ENCODE measurements around the gene INO80B.
"Not testable (repeated sequence)": the region's sequence is repeated elsewhere in the genome, so short reads cannot be mapped to it uniquely, and the experiment has no call there.

INO80B gene

GRCh38 chr2:74426181-74426758 lies 28.6 kb upstream of the INO80B start:
- no peak for DNase-seq

DNA sequence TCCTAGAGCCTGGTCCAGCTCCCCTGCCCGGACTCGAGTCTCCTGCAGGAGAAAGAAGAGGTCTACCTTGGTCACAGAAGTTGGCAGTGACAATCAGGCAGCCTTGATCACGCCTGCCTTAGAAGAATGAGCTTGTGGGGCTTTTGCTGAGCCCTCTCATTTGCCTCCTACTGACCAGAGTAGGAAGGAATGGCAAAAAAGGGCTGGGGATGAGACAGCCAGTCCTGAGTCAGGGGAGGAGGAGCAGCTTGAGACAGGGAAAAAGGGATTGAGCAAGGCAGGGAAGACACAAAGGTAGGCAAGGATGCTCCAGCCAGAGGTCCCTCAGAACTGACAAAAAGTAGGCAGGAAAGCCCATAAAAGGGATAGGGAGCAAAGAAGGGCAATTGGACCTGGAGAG lies 27.3 kb upstream of the INO80B start:
- no peak for DNase-seq

GRCh38 chr2:74428675-74429074 lies 26.2 kb upstream of the INO80B start:
- DNase-seq: no peak

- no peak for DNase-seq
Observed at GRCh38 chr2:74429487-74430451, 25.1 kb upstream of the INO80B start.

GRCh38 chr2:74430502-74430901 lies 24.4 kb upstream of the INO80B start:
- DNase-seq: no peak

GRCh38 chr2:74436111-74436805 lies 18.6 kb upstream of the INO80B start:
- DNase-seq: no peak

DNA sequence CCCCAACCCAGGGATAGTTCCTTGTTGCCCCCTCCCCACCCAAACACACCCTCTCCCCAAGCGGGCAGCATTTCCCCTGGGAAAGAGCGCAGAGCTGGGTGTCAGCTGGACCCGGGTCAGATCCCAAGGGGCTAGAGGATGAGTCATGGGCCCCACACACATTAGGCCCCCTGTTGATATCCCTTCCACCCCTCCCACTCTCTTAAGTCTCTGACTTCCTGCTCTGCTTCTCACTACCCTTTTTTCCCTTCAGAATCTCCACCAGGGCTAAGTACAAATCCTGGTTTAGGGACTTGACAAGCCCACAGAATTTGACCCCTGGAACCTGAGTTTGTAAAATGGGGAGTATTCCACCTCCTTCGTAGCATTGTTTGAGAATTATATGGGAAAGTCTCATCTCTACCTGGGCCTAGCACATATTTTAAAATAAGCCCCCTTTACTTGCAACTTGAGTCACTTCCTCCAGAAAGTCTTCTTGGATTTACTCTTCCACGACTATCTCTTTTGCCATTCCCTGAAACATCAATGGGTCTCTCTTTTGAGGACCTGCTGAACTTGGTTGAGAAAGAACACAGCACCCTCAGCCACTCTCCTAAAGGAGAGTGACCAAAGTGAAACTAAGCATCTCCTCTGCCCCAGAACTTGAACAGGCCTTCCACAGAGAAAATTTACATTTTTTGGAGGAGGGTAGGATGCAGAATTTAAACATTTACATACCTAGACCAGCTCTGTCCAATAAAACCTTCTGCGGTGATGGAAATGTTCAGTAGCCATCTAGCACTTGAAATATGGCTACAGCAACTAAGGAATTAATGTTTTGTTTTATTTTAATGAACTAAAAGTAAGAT lies 17.8 kb upstream of the INO80B start:
- DNase-seq: no peak

DNA sequence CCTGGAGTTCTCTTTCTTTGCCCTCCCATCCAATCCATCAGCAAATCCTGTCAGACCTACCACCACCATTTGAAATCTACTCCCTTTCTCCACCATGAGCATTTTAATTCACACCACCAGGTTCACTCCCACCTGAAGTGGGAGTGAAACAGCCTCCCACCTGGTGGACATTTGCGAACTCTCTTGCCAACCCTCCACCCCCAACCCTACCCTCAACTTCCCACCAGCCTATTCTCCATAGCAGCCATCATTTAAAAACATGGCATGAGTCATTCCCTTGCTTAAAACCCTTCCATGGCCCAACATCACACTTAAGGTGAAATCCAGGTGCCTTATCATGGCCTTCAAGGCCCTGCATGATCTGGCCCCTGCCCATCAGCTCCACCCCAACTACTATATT lies 16.6 kb upstream of the INO80B start:
- no peak for DNase-seq

DNA sequence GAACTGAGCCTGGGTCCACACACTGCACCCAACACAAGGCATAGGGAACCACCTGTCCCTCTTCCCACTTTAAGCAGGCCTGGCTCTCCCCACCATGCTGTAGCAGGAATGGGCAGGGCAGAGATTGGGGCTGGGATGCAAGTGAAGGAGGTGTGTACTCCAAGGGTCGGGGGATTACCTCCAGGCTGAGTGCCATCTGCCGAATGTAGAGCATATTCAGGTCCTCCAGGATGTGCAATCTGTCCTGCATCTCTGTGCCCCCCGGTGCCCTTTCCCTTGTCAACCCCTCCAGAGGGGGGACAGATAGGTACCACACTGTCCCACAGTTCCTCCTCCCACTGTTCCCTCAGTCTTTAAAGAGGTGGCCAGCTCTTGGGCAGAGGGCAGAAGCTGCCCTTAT lies 15.5 kb upstream of the INO80B start:
- DNase-seq: no peak

GRCh38 chr2:74439803-74440377 lies 15.0 kb upstream of the INO80B start:
- DNase-seq: no peak

- DNase-seq: peak; percentile 76
Observed at GRCh38 chr2:74440378-74441169, 14.3 kb upstream of the INO80B start.

- no peak for DNase-seq
Observed at GRCh38 chr2:74441170-74441689, 13.7 kb upstream of the INO80B start.

DNA sequence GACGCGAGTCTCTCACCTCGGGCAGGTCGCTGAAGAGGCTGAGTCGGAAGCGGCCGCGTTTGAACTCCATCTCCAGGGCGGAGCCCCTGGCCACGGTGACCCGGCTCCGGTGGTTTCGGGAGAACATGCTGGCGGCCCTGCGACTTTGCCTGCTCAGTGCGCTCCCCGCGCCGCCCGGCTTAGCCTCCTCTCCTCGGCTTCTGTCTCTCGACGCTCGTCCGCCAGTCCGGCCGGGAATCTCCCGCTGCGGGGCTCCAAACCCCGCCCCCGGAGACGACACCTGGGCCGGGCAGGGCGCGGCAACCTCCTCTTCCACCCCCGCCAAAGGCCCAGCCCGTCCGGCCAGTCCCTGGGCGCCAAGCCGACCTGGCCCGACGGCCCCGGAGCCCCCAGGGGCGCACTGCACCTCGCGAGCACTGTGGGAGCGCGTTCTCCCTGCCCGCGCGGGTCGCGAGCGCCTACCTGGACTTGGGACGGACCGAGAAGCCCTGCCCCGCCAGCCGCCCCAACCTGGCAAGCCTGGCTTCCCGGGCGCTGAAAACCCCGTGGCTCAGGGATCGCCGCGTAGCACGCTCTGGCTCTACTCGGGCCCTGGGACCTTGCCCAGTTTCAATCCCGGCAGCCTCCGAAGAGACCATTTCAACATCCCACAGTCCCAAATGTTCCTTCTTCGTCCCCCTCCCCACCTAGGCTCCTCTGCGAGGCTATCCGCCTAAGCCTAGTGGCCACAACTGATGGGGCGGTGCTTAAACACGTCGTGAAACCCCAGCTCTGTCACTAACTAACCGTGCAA lies 13.0 kb upstream of the INO80B start, which contains the start of gene RTKN:
Gene RTKN, minus strand, starts transcription at position 248 of the 793 bp plus-strand sequence. Its CDS starts 121 bp downstream, at position 127.
- DNase-seq: peak; percentile 27

- DNase-seq: not testable (repeated sequence)
Observed at GRCh38 chr2:74442483-74443297, 12.2 kb upstream of the INO80B start.

DNA sequence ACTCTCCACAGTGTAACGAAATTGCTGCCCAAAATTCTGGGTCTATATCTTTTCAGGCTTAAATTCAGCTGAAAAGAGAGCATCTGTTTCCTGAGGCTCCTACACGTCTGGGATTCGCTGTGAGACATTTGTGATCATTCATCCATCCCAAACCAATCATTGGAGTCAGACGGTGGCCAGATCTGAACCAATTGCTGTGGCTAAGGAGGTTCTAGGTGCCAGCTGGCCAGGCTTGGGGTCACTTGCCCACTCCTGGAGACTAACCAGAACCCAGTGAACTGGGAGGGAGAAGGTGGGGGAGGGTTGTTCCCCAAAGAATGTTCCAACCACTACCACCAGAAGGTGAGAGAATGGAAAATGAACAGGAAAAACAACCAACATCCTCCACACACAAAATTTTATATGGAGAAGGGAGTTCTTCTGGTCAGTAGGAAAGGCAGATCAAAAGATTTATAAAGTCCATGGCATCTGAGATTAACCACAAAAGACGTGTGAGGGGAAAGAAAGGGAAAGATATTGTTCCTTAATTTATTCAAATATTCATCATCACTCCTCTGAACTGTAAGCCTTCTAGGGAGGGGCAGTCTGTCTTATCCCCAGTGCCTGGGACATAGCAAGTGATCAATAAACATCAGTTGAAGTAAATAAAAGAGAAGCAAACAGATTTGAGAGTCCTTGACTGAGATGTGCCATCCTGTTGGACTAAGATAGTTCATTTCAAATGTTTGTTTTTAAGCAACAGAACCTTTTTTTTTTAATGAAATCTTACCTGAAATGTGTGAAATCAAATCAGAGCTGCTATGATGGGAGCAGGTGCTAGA lies 10.2 kb upstream of the INO80B start:
- no peak for DNase-seq

DNA sequence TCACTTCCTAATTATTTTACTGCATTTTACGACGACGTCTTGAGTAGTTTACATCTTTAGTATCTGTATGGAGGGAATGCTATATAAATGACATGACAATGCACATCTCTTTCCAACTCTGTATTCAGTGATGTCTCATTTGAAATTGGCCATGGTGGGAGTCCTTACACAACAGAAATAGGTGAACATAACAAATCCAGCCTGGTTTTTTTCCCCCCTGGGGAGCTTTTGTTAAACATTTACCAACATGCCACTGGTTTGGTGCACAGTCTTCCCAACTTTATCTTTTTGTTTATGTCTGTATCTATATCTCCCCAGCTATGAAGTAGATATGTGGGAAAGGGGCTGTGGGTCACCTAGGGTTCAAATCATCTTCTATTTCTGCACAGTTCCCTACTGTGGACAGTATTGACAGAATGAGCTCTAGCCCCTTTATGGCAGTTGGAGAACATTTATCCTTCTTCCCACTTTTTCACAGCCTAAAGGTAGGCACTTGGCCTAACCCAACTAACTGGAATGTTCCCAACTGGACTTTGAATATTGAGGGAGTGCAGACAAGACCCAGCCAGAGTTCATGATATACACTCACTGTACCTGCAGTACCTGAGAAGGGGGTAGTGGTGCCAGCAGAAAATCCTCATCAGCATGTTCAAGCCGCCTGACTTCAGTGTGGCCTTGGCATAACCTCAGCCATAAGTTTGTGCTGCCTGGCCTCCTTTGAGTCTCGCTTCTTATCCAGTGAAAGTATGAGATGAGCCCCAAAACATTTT lies 7.5 kb upstream of the INO80B start:
- no peak for DNase-seq

GRCh38 chr2:74448771-74449170 lies 6.1 kb upstream of the INO80B start:
- no peak for DNase-seq

Measured in NCI-H1105 treated with DMSO at 0.1 percent for 48 hours (cell line).